ENCODE data around the gene SLC25A28.

DNA sequence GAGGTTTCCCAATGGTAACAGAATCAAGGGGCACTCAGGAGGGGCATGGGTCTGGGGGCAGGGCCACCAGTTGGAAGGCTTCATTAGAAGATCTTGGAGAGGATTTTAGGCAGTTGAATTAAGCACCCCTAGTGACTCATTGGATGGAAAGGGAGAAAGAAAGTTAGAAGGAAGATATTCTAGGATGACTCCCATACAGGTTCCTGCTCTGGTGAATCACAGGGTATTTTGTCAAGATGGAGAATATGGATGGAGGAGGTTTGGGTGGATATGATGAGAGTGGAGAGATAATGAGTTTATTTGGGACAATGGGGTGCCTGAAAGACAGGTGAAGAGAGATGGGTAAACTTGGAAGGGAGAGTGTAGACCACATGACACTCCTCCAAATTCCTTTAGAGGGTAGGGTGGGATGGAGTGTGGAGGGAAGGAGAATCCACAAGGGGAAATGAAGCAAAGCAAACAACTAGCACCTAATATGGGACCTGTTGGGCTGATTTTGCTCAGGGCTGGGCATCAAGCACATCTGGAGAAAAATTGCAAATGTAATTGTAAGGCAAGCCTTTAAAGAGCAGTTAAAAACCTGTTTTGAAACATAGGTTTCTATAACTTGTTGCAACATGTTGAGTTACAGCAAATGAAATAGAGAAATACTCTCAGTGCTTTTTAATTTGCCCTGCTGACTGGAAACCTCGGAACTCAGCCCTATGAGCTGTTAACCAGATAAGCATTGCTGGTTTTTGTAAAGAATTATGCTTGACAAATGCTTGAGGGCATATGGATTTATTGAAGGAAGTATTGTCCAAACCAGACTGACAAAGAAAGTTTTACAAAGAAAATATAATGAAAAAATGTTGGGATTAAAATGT lies 36.2 kb upstream of the SLC25A28 start:
- TF ChIP-seq GATA3 (IDR thresholded peaks at IDR 0.05; ENCODE audit: low read depth, low read length) (no peak), GATA2 (IDR thresholded peaks at IDR 0.05; ENCODE audit: low read depth, low read length) (no peak)
